Measurements from ENCODE around the gene DNMT3L.

Gene DNMT3L

DNA sequence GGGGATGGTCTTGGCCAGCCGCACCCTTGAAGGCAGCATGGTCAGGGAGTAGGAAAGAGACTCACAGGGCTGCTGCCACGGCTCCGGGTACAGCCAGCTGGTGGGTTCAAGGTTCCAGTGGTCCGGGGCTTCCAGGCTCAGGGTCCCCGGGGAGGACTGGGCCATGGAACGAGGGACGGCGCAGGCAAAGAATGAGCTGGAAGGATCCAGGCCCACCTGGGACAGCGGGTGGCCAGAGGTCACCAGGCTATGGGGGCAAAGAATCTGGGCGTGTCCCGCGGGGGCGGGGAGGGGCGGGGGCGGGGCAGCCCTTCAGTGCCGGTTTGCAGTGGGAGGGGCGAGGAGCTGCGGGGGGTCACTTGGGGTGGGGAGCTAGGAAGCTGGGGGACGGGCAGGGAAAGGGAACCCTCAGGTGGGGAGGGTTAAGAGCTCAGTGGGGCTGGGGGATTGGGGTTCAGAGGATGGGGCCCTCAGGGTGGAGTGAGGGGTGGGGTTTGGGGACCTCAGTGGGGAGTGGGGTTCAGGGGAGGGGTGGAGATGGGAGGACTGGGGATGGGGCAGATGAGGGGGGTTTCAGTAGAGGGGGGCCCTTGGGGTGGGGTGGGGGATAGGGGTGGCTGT lies at the start of gene DNMT3L:
TSS of gene DNMT3L (minus strand) at position 223 of the 621 bp plus-strand sequence. CDS start 638 bp downstream, outside the sequence.
- TF ChIP-seq, protein P1, sequence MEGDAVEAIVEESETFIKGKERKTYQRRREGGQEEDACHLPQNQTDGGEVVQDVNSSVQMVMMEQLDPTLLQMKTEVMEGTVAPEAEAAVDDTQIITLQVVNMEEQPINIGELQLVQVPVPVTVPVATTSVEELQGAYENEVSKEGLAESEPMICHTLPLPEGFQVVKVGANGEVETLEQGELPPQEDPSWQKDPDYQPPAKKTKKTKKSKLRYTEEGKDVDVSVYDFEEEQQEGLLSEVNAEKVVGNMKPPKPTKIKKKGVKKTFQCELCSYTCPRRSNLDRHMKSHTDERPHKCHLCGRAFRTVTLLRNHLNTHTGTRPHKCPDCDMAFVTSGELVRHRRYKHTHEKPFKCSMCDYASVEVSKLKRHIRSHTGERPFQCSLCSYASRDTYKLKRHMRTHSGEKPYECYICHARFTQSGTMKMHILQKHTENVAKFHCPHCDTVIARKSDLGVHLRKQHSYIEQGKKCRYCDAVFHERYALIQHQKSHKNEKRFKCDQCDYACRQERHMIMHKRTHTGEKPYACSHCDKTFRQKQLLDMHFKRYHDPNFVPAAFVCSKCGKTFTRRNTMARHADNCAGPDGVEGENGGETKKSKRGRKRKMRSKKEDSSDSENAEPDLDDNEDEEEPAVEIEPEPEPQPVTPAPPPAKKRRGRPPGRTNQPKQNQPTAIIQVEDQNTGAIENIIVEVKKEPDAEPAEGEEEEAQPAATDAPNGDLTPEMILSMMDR (IDR thresholded peaks at IDR 0.05; ENCODE audit: insufficient read depth, low read depth, low read length, missing control alignments), result no peak
- DNase-seq (ENCODE audit: low read depth), result no peak
- H3K4me3 ChIP-seq (ENCODE audit: low read length), result no peak within 1 kb of the TSS

DNA sequence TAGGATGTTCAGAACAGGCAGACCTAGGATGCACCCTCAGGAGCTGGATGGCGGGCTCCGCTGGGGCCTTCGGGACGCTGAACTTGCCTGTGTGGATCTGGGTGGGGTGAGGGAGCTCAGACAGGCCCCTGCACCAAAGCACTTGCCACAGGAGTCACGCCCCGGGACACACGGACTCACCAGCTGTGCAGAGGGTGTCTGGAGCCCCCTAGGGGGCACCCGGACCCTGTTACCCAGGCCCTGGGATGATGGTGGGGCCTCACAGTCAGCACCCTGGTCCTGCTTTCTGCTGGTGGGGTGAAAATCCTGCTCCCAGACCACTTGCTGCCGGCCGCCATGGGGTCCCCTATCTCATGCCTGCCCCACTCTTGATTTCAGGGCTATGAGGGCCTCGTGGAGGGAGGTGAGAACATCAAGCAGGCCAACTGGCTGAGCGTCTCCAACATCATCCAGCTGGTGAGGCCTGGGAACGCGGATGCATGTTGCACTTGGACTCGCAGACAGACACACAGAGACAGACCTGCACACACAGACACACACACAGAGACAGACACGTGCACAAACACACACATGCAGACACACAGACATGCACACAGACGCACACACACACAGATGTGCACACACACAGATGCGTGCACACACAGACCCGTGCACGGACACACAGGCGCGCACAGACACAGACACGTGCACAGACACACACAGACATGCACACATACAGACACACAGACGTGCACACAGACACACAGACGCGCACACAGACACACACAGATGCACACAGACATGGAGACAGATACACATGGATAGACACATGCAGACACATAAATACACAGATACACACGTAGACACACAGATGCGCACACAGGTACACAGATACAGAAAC lies 49.2 kb upstream of the DNMT3L start:
- TF ChIP-seq, protein P1 (IDR thresholded peaks at IDR 0.05; ENCODE audit: insufficient read depth, low read depth, low read length, missing control alignments), result no peak
- H3K4me3 ChIP-seq (ENCODE audit: low read length), result no peak overlapping the region
- DNase-seq (ENCODE audit: low read depth), result no peak

DNA sequence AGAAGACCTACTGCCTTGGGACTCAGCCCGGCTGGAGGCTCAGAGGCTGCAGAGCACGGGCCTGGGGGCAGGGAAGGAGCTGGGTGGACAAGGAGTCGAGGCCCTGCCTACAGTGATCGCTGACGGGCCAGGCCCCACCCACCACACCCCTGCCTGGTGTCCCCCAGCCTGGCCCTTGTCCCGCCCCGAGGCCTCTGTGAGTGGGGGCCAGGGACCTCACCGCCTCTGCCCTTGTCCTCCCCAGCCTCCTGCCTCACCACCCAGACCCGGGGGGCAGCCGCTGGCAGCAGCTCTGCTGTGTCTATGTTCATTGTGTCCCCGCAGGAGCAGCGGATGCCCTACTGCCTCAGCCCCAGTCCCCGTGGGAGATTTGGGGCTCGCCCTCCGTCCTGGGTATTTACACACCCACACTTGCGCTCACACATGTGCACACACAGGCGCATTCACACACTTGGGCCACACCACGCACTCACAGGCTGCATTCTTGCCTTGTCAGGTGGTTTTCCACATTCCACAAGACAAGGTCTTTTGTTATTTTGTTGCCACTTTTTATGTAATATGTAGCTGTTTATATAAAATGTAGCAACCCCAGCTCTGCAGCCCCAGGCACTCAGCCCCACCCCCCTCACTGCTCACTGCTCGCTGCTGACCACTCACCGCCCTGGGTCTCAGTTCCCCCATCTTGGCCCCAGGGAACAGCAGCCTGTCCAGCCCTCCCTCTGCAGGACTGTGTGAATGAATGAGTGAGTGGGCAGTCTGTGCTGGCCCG lies 45.4 kb upstream of the DNMT3L start:
- DNase-seq (ENCODE audit: low read depth), result no peak
- TF ChIP-seq, protein P1 (IDR thresholded peaks at IDR 0.05; ENCODE audit: insufficient read depth, low read depth, low read length, missing control alignments), result no peak

DNA sequence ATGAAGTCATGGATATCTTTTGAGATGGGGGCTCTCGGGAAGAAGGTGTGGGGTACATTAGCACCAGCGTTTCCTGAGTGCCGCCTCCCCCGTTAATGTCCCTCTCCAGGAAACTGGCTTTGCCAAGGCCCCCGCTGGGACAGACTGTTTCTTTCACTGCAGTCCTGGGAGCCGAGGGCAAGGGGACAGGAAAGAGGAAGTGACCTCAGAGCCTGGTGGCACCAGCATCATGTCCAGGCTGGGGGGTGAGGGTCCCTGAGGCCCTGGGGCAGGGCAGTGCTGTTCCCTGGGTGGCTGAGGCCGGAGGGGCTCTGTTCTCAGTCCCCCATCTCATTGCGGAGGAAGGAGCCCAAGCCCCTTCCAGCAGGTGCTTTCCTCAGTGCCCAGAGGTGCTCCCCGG lies 44.0 kb upstream of the DNMT3L start:
- no peak overlapping the region for H3K4me3 ChIP-seq (ENCODE audit: low read length)
- TF ChIP-seq, protein P1 (IDR thresholded peaks at IDR 0.05; ENCODE audit: insufficient read depth, low read depth, low read length, missing control alignments), result no peak
- DNase-seq (ENCODE audit: low read depth), result no peak

More for the DNA sequence above, 45.4 kb upstream of the DNMT3L start:
- no peak overlapping the region for H3K4me3 ChIP-seq (ENCODE audit: low read length)

DNA sequence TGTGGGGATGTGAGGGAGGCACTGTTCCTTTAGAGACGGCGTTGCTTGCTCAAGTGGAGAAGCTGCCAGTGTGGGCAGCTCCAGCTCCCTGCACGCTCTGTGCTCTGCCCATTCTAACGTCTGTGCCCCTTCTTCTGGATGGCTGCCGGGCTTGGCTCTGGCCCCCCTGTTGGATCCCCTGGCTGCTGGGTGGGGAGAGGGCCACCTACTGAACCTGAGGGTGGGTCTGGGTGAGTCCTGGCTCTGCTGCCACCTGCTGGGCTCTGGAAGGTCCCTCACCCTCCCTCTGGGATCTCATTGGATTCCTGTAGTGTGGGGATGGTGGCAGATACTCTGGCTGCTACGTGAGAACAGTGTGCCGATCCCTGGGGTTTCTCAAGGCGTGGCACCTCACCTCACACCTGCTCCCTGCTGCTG lies 43.2 kb upstream of the DNMT3L start:
- H3K4me3 ChIP-seq (ENCODE audit: low read length), result no peak overlapping the region
- DNase-seq (ENCODE audit: low read depth), result peak; percentile 53
- TF ChIP-seq, protein P1 (IDR thresholded peaks at IDR 0.05; ENCODE audit: insufficient read depth, low read depth, low read length, missing control alignments), result peak; percentile 80

DNA sequence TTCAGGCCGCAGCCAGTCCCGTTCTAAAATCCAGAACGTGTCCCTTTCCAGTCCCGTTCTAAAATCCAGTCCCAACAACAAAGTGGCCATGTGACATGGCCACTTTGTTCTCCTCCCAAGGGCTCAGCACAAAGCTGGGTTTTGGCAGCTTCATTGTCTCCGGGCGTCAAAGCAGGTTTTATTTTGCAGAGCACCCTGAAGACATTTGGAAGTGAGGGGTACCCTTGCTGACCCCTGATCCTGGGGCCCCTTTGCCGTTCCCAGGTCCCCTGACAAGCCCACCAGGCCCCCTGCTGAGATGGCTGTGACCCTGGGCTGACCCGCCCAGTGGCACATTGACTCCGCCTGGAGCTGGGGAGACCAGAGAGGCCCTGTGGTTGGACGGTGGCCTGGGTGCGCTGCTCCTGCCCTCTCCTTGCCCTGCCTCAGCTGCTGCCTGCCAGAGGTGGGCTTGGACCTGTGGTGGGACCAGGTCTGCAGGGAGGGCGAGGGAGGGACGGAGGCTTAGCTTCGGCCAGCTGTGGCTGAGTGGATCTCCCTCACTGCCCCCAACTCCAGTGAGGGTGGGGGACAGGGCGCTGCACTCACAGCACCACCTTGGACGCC lies 42.4 kb upstream of the DNMT3L start:
- no peak overlapping the region for H3K4me3 ChIP-seq (ENCODE audit: low read length)
- no peak for DNase-seq (ENCODE audit: low read depth)

More for the DNA sequence above, 42.4 kb upstream of the DNMT3L start:
- TF ChIP-seq, protein P1 (IDR thresholded peaks at IDR 0.05; ENCODE audit: insufficient read depth, low read depth, low read length, missing control alignments), result no peak
